22Rv1 (cell line): ENCODE measurements around the gene GPR84.
A peak's percentile ranks its signal among the peaks of the same experiment; 100 is the strongest.

Experiments used
- H3K27ac ChIP-seq: fragments of 450-650 bp; 2 replicates; pipeline ENCODE4 v1.5.1; 2017
- ZFX ChIP-seq: fragments of 450-650 bp; IDR thresholded peaks from 2 replicates; pipeline ENCODE4 v1.6.1; 2017; ENCODE audit warnings: antibody characterized with exemption, borderline replicate concordance
- TF ChIP-seq, protein P1 (sequence below): fragments of 450-650 bp; IDR thresholded peaks from 2 replicates; pipeline ENCODE4 v1.5.1; 2017; ENCODE audit warnings: mild to moderate bottlenecking

The GPR84 gene

DNA sequence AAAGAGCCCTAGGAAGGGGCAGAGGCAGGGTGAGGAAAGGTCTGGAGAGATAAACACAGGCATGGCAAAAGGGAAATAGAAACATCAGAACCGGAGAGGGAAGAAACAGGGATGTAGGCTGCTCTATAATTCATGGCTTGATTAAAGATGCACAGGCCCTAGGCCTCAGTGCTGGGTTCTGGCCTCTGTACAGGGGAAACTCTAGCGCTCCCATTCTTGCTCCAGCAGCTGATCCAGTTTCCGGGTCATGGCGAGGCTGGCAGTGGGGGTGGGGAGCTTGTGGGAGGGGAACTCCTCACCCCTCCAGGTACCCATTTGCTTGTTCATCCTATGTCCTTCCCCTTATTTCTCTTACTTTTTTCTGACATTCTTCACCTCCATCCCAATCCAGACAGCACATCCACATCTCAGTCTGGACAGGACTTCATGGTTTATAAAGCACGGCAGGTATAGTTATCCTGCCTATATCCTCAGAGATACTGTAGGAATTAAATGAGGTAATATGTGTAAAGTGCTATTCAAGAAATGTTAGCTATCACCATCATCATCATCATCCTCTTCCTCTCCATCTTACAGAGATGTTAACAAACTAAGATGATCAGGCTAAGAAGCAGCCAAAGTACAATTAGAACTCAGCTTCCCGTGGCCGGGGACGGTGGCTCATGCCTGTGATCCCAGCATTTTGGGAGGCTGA, 8.0 kb upstream of the GPR84 start:
- no peak for TF ChIP-seq ZFX
- TF ChIP-seq, protein P1, sequence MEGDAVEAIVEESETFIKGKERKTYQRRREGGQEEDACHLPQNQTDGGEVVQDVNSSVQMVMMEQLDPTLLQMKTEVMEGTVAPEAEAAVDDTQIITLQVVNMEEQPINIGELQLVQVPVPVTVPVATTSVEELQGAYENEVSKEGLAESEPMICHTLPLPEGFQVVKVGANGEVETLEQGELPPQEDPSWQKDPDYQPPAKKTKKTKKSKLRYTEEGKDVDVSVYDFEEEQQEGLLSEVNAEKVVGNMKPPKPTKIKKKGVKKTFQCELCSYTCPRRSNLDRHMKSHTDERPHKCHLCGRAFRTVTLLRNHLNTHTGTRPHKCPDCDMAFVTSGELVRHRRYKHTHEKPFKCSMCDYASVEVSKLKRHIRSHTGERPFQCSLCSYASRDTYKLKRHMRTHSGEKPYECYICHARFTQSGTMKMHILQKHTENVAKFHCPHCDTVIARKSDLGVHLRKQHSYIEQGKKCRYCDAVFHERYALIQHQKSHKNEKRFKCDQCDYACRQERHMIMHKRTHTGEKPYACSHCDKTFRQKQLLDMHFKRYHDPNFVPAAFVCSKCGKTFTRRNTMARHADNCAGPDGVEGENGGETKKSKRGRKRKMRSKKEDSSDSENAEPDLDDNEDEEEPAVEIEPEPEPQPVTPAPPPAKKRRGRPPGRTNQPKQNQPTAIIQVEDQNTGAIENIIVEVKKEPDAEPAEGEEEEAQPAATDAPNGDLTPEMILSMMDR, result no peak
- no peak overlapping the region for H3K27ac ChIP-seq

DNA sequence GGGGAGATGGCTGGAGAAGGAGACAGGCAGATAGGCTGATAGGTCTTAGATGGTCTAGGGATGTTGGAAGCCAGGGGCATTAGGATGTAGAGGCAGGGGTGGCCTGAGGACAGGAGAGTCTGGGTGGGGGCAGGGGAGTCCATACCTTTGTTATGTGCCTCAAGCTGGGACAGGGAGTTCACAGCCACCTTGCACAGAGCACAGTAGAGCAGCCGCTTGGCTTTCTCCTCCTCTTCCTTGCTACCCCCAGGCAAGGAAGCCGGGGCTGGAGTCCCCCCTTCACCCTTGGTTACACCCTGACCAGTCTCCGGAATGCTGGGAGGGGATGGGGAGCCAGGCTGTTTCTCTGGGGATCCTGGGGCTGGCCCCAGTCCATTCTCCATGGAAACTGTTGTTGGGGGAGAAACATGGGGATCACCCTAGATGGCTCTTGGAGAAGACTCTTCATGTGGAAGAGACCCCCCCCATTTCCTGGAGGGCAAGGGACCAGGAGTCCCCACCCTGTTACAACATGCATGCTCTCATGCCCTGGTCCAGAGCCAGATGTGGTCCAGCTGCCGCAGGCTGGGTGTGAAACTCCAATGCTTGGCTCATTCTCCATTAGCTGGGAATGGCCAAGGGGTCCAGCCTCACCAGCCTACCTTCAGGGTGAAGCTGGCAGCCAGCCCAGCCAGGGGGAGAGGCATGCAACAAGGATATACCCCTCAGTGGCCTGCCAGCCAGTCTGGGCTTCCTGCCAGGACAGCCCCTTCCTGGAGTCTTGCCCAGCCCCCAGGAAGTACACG, 7.2 kb upstream of the GPR84 start:
- no peak overlapping the region for H3K27ac ChIP-seq
- no peak for TF ChIP-seq ZFX
- TF ChIP-seq, protein P1, result no peak

DNA sequence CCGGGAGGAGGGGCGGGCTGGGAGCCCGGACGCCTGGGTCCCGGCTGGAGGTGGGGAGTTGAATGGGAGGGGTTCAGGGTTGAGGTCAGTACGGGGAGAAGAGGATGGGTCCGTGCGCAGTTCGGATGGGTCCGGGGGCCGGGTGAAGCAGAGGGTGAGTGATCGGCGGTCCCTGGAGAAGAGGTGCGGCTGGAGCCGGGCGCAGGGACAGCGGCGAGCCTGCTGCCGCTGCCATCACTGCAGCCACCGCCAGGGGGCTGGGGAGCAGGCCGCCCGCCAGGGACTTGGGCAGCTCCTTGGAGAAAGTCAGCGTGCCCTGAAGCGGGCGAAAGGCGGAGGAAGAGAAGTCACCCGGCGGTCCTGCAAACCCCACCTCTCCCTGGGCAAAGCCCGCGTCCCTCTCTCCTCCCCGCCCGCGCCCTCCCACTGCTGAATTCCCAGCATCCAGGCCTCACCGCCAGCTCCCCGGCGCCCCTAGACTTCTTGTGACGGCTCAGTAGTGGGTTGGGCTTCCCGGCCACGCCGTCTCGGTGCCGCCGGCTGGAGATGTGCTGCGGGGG, 6.0 kb upstream of the GPR84 start:
- H3K27ac ChIP-seq, result peak overlapping the region; percentile 77
- TF ChIP-seq ZFX, result no peak
- TF ChIP-seq, protein P1, result peak; percentile 98

DNA sequence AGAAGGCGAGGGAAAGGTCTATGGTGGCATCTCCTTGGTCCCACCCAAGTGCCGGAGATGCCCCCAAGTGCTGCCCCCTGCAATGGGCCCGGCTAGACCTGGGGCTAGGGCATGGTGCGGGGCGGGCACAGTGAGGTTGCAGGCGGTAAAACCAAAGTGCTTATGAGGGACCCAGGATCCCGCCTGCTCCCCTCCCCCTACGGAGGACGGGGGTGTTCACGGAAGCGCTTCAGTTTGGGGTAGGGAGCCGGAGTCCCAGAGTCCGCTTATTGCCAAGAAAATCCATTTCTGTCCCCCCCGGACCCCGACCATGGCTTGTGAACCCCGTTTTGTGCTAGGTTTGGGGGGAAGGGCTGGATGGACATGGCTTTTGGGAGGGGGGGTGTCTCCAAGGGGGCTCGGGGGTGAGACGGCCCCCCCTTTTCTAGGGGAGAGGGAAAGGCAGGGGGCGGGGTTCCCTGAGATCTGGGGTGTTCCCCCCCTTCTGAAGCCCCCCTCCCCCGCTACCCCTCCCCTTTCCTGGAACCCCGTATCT, 5.4 kb upstream of the GPR84 start:
- no peak for TF ChIP-seq ZFX
- H3K27ac ChIP-seq, result peak overlapping the region; percentile 77

DNA sequence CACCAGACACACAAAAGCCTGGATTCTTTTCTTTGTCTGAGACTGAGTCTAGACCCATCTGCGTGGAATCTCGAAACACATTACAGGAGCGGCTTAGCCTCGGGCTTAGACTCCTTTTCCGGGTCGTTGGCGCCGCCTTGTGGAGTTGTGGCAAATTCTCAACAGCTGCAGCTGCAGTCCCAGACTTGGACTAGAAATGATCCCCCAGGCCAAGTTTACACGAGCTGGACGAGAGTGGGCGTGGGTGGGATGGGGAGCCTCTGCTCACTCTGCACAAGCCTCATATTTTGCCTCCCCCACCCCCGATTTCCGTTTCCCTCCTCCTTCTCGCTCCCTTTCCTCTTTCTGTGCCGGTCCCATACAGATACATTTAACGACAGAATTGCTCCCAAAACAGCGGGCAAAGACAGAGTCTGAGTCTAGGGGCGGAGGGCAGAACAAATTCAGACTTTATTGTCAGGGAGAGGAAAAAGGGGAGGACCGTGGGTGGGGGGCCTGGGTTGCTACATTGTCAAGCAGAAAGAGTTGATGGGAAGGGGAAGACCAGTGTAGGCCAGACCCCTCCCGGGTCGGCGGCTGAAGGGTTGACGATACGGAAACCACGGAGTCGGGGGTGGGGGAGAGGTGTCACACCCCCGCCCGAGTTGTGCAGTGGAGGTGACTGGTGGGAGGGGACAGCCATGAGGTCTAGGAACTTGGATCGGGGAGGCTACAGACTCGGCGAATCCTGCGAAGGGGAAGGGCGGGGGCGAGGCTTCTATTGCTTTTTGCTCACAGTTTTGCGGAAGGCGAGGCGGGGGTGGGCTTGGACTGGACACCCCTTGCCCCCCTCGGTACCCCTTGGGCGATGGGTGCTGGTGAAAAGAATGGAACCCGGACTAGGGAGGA, 4.7 kb upstream of the GPR84 start:
- no peak for TF ChIP-seq ZFX
- TF ChIP-seq, protein P1, result peak; percentile 98
- peak overlapping the region; percentile 77 for H3K27ac ChIP-seq

DNA sequence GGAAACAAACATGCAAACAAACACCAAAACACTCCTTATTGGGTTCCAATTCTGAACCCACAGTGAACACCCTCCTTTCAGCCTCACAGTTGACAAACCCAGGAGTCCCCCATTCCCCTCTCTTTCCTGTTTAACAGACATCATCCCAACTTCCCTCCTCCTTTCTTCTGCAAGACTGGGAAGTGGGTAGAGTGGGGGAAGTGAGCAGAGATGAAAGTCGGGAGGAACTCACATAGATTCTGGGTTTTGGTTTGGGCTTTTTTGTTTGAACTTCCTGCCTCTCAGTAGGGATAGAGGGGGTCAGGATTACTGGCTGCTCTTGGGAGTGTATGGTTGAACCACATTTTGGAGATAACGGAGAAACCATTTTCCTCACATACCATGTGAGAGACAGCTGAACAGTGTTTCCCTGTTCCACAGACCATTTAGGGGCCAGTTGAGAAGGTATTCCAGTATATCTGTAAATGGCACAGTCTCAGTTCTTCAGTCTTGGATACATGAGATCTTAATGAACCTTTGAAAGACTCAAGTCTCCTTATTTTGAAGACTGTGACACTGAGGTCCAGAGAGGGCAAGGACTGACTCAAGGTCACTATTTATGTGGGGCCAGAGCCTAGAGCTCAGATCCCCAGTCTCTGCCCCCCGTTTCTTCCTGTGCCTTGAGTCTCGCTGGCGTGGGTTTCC, 3.9 kb upstream of the GPR84 start:
- no peak for TF ChIP-seq ZFX
- TF ChIP-seq, protein P1, result no peak

More for the DNA sequence above, 3.9 kb upstream of the GPR84 start:
- peak overlapping the region; percentile 77 for H3K27ac ChIP-seq
